Lung (tissue), 12 donors: ENCODE measurements around the gene OS9. TPM values are rescaled to one million over a fixed set of nuclear protein-coding genes. Genes with fewer than 3 reads are reported as not detected.

Experiments
- ATAC-seq: fragments of 200-7000 bp; cut with Tn5 transposase; one replicate; pipeline ENCODE4 v1.9.1; 2020; ENCODE audit warnings: moderate number of reproducible peaks; ENCODE audit not compliant: insufficient read depth, low FRiP score
- DNase-seq, 3 donors: peaks; one replicate each; pipeline ENCODE4 v3.0.0-alpha.2; 2013 to 2017
- H3K27ac ChIP-seq, 2 donors: one replicate each; pipeline ENCODE4 v1.5.1; 2013; ENCODE audit warnings: mild to moderate bottlenecking in 2 of 2, moderate library complexity in 2 of 2, control low read depth in 1 of 2, inconsistent platforms in 1 of 2, low read depth in 1 of 2, low read length in 1 of 2
- H3K27me3 ChIP-seq, 3 donors: one replicate each; pipeline ENCODE4 v1.5.1; 2013; ENCODE audit warnings: low read length in 2 of 3; ENCODE audit not compliant: control insufficient read depth in 3 of 3, insufficient read depth in 3 of 3
- H3K36me3 ChIP-seq, 4 donors: one replicate each; pipeline ENCODE4 v1.5.1; 2013; ENCODE audit warnings: low read length in 4 of 4, mild to moderate bottlenecking in 1 of 4, moderate library complexity in 1 of 4; ENCODE audit not compliant: control insufficient read depth in 4 of 4, insufficient read depth in 4 of 4
- H3K4me1 ChIP-seq, 5 donors: one replicate each; pipeline ENCODE4 v1.5.1; 2013; ENCODE audit warnings: low read length in 5 of 5, mild to moderate bottlenecking in 2 of 5, moderate library complexity in 1 of 5; ENCODE audit not compliant: control insufficient read depth in 5 of 5, insufficient read depth in 5 of 5
- H3K4me3 ChIP-seq: one replicate; pipeline ENCODE4 v1.5.1; 2013; ENCODE audit warnings: mild to moderate bottlenecking, control low read depth, moderate library complexity
- H3K9ac ChIP-seq, 2 donors: one replicate each; pipeline ENCODE4 v1.5.1; 2013; ENCODE audit warnings: low read length in 2 of 2, control low read depth in 1 of 2; ENCODE audit not compliant: insufficient read depth in 1 of 2
- H3K9me3 ChIP-seq, 4 donors: one replicate each; pipeline ENCODE4 v1.5.1; 2013; ENCODE audit warnings: low read length in 3 of 4, mild to moderate bottlenecking in 1 of 4, moderate library complexity in 1 of 4; ENCODE audit not compliant: control insufficient read depth in 4 of 4, insufficient read depth in 3 of 4
- WGBS, 2 donors: extraction: QIAGEN DNeasy Blood & Tissue Kit; methylation state at CpG; one replicate each; pipeline ENCODE4 v1.1.7; 2013; 5-methylcytosine and 5-hydroxymethylcytosine counted together
- polyA plus RNA-seq, 2 donors: library from polyadenylated mRNA; stranded (reverse); fragments of 200-250 nt; gene quantifications; one replicate each; pipeline ENCODE4 v1.2.1, GENCODE V29; 2013
- total RNA-seq, 2 donors: library from RNA; depleted of rRNA in 1 of 2; stranded (reverse); fragments of >200 nt in 1 of 2; gene quantifications; one replicate each; pipeline ENCODE4 v1.2.1, GENCODE V29; 2014 to 2021
- TF ChIP-seq, protein P1 (sequence below): IDR thresholded peaks from 2 replicates; pipeline ENCODE4 v1.5.1; 2012; ENCODE audit warnings: mild to moderate bottlenecking; ENCODE audit errors: control extremely low read depth, extremely low read depth
- donor health status: control.
- donor health status: control.
- donor health status: Bipolar disorder and iron deficiency.
- donor health status: healthy.
- donor health status: DM: yes; HTN: yes; CAD: no.

OS9 gene
- total and polyA plus RNA-seq, 4 donors: 144 to 356 (median 249) TPM

DNA sequence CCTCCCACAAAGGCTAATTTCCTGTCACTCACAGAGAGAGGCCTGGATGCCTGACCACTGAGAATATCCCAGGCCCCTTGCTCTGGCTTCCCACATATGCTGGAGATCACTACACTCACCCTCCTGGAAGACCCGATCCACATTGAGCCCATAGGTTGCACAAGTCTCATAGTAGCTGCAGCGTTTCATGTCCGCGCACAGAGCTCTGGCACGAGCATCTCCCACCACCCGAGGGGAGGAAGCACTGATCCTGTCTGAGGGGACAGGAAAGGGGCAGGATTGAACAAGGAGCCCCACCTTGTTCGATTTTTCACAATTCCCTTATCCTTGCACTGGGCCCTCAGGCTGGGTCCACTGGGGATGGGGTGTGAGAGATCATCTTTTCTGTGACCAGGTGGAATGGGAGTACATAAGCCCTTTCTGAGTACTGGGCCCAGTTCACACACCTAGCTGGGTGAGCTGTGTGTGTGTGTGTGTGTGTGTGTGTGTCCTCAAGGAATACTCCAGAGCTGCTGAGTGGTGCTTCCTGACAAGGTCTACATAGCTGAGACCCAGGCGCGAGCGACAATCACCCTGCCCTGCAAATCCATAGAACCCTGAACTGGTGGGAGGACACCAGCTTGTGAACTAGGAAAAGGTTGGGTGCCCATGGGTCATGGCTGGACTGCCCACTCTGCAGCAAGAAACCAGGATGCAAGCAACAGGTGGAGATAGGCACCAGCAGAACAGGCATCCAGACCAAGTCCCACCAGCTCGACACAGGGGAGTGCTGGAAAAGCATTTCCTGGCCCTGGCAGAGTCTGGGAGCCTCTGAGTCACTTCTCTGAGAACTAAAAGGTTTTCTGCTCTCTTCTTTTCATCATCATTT, 39.0 kb downstream of the OS9 start:
- TF ChIP-seq, protein P1, sequence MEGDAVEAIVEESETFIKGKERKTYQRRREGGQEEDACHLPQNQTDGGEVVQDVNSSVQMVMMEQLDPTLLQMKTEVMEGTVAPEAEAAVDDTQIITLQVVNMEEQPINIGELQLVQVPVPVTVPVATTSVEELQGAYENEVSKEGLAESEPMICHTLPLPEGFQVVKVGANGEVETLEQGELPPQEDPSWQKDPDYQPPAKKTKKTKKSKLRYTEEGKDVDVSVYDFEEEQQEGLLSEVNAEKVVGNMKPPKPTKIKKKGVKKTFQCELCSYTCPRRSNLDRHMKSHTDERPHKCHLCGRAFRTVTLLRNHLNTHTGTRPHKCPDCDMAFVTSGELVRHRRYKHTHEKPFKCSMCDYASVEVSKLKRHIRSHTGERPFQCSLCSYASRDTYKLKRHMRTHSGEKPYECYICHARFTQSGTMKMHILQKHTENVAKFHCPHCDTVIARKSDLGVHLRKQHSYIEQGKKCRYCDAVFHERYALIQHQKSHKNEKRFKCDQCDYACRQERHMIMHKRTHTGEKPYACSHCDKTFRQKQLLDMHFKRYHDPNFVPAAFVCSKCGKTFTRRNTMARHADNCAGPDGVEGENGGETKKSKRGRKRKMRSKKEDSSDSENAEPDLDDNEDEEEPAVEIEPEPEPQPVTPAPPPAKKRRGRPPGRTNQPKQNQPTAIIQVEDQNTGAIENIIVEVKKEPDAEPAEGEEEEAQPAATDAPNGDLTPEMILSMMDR: no peak
- Histone ChIP-seq H3K4me3 (no peak overlapping the region), H3K9ac (no peak overlapping the region), H3K27ac (no peak overlapping the region), H3K9me3 (no peaks in the 10 kb centered on the region), H3K27me3 (peaks cover 0 to 78% (median 66%) of the 10 kb centered on the region in 3 donors), H3K4me1 (peaks cover 0 to 9% (median under 1%) of the 10 kb centered on the region in 5 donors), H3K36me3 (peaks cover 0 to 2% (median 0%) of the 10 kb centered on the region in 4 donors)
- DNase-seq (no peak), ATAC-seq (no peak)
- WGBS, 2 donors: 77 to 84% methylated on average over 11 of the region's 11 CpGs

DNA sequence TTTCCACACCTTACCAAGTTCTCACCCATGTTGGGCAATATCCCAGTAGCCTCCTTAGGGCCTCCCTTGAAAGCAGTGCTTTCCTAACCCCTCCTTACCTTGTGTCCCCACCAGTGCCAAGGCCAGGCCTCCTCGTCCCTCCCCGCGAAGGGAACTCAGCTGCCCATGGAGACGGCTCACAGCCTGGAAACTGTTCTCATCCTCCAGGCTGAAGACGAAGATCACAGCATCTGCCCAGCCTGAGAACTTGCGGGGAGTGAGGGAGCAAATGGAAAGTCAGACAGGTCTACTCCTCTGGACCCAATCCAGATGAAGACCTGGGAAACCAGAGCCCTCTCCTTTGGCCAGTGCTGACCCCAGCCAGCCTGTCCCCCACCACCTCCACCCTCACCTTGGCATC, 40.0 kb downstream of the OS9 start:
- ATAC-seq (no peak), DNase-seq (no peak)
- no peaks in the 10 kb centered on the region for H3K9me3 ChIP-seq
- peaks cover 0 to 9% (median 6%) of the 10 kb centered on the region in 5 donors for H3K4me1 ChIP-seq
- no peak overlapping the region for H3K9ac ChIP-seq
- no peak overlapping the region for H3K27ac ChIP-seq
- H3K36me3 ChIP-seq: peaks cover 0 to 2% (median 0%) of the 10 kb centered on the region in 4 donors
- 85 to 87% methylated on average over 6 of the region's 6 CpGs for WGBS, 2 donors
- H3K27me3 ChIP-seq: peaks cover 0 to 77% (median 67%) of the 10 kb centered on the region in 3 donors
- TF ChIP-seq, protein P1: no peak
- no peak overlapping the region for H3K4me3 ChIP-seq

DNA sequence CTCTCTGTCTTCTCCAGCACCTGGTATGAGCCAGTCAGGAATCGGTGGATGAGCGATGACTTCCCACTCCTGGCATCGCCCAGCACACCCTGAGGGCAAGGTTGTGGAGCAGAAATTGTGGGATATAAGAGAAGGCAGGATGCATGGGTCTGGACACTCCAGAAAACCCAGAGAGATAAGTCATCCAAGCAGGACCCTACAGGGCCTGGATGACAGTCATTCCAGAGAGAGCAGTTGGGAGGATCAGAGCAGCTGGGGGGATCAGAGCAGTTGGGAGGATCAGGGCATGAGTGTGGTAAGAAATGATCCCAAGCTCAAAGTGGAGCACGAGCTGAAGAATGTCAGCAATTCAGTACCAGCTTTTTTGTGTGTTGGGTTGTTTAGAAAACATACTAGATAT, 40.7 kb downstream of the OS9 start:
- TF ChIP-seq, protein P1: no peak
- Histone ChIP-seq H3K4me3 (no peak overlapping the region), H3K9me3 (no peaks in the 10 kb centered on the region), H3K27me3 (peaks cover 0 to 79% (median 73%) of the 10 kb centered on the region in 3 donors), H3K9ac (no peak overlapping the region), H3K27ac (no peak overlapping the region), H3K4me1 (peaks cover 0 to 9% (median 6%) of the 10 kb centered on the region in 5 donors), H3K36me3 (peaks cover 0 to 1% (median 0%) of the 10 kb centered on the region in 4 donors)
- 81 to 87% methylated on average over 4 of the region's 4 CpGs for WGBS, 2 donors
- ATAC-seq (no peak), DNase-seq (no peak)
